Smooth muscle cell (in vitro differentiated cells): Measurements from ENCODE around the gene LYPLAL1. TPM values are rescaled to one million over a fixed set of nuclear protein-coding genes. Genes with fewer than 3 reads are reported as not detected.

Experiments
- DNase-seq: peaks from one replicate; lab custom pipeline; 2025; ENCODE audit not compliant: unreplicated experiment; lab: John Stamatoyannopoulos, UW
- H2AFZ ChIP-seq: fragments of 200-600 bp; sonication (generic); 2 replicates; pipeline ENCODE4 v1.6.0; 2016; ENCODE audit warnings: antibody characterized with exemption, low read depth, mild to moderate bottlenecking
- H3F3A ChIP-seq: fragments of 200-600 bp; sonication (generic); 2 replicates; pipeline ENCODE4 v1.6.0; 2017; ENCODE audit warnings: antibody characterized with exemption, low read depth
- H3K27ac ChIP-seq: fragments of 200-600 bp; sonication (generic); 2 replicates; pipeline ENCODE4 v1.5.1; 2016; ENCODE audit warnings: low read depth, mild to moderate bottlenecking
- H3K27me3 ChIP-seq: fragments of 200-600 bp; sonication (generic); 2 replicates; pipeline ENCODE4 v1.6.1; 2016; ENCODE audit warnings: low read depth, mild to moderate bottlenecking
- H3K36me3 ChIP-seq: fragments of 200-600 bp; sonication (generic); 2 replicates; pipeline ENCODE4 v1.5.1; 2016; ENCODE audit warnings: low read depth
- H3K4me1 ChIP-seq: fragments of 200-600 bp; sonication (generic); 2 replicates; pipeline ENCODE4 v1.5.1; 2016; ENCODE audit warnings: low read depth
- H3K4me2 ChIP-seq: fragments of 200-600 bp; sonication (generic); 2 replicates; pipeline ENCODE4 v1.6.0; 2016; ENCODE audit warnings: mild to moderate bottlenecking
- H3K4me3 ChIP-seq: fragments of 200-600 bp; sonication (generic); 2 replicates; pipeline ENCODE4 v1.5.1; 2016; ENCODE audit warnings: mild to moderate bottlenecking
- H3K79me2 ChIP-seq: fragments of 200-600 bp; sonication (generic); 2 replicates; pipeline ENCODE4 v1.6.0; 2016; ENCODE audit warnings: low read depth, mild to moderate bottlenecking
- H3K9ac ChIP-seq: fragments of 200-600 bp; sonication (generic); 2 replicates; pipeline ENCODE4 v1.6.0; 2016; ENCODE audit warnings: low read depth
- H3K9me3 ChIP-seq: fragments of 200-600 bp; sonication (generic); replicated peaks from 2 replicates; pipeline ENCODE4 v1.5.1; 2016; ENCODE audit warnings: low read depth
- H4K20me1 ChIP-seq: fragments of 200-600 bp; sonication (generic); 2 replicates; pipeline ENCODE4 v1.6.0; 2016; ENCODE audit warnings: low read depth
- WGBS: methylation state at CpG from one replicate; pipeline ENCODE4 v1.1.7; 2016; ENCODE audit warnings: low lambda C conversion rate; 5-methylcytosine and 5-hydroxymethylcytosine counted together
- polyA plus RNA-seq: library from polyadenylated mRNA; unstranded; fragments of >200 nt; fragmentation: Nextera tagmentation; extraction: Ambion mirVana; gene quantifications from 2 replicates; pipeline ENCODE4 v1.2.1, GENCODE V29; 2016
- total RNA-seq: library from RNA; depleted of rRNA; stranded (reverse); fragments of >200 nt; gene quantifications from 2 replicates; pipeline ENCODE4 v1.2.3, GENCODE V29; 2014
- TF ChIP-seq, protein P1 (sequence below): fragments of 200-600 bp; sonication (generic); IDR thresholded peaks from 2 replicates; pipeline ENCODE4 v1.5.1; 2017; ENCODE audit warnings: borderline replicate concordance, mild to moderate bottlenecking, antibody characterized with exemption; ENCODE audit not compliant: insufficient read depth, poor library complexity, severe bottlenecking

LYPLAL1 gene
- total and polyA plus RNA-seq, 2 experiments from 2014 or later, result 18.2 to 18.7 TPM

DNA sequence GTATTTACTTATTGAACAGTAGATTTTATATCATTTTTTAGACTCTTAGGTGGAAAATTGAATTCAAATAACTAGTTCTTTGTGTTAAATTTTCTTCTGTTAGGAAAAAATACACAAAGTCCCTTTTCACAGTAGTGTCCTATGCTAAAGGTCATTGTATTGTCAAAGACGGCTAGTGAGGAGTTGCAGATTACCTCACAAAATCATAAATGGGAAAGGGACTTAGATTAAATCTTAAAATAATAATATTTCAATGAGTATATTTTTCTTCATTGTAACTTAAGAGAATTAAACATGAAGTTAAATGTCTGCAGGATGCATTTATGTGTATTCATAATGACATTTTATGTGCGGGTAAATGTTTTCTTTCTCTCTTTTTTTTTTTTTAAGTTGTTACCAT, 32.7 kb downstream of the LYPLAL1 start:
- Histone ChIP-seq H3K79me2 (no peaks in the 10 kb centered on the region), H4K20me1 (no peaks in the 10 kb centered on the region), H3K9me3 (no peaks in the 10 kb centered on the region), H3F3A (no peaks in the 10 kb centered on the region), H3K9ac (no peak overlapping the region), H3K4me3 (no peak overlapping the region), H3K36me3 (no peaks in the 10 kb centered on the region), H3K27me3 (no peaks in the 10 kb centered on the region), H2AFZ (no peak overlapping the region), H3K4me1 (no peaks in the 10 kb centered on the region), H3K4me2 (no peak overlapping the region), H3K27ac (no peak overlapping the region)
- TF ChIP-seq, protein P1, sequence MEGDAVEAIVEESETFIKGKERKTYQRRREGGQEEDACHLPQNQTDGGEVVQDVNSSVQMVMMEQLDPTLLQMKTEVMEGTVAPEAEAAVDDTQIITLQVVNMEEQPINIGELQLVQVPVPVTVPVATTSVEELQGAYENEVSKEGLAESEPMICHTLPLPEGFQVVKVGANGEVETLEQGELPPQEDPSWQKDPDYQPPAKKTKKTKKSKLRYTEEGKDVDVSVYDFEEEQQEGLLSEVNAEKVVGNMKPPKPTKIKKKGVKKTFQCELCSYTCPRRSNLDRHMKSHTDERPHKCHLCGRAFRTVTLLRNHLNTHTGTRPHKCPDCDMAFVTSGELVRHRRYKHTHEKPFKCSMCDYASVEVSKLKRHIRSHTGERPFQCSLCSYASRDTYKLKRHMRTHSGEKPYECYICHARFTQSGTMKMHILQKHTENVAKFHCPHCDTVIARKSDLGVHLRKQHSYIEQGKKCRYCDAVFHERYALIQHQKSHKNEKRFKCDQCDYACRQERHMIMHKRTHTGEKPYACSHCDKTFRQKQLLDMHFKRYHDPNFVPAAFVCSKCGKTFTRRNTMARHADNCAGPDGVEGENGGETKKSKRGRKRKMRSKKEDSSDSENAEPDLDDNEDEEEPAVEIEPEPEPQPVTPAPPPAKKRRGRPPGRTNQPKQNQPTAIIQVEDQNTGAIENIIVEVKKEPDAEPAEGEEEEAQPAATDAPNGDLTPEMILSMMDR, result no peak
- WGBS, result 96% methylated on average over 2 of the region's 2 CpGs
- DNase-seq, result no peak

DNA sequence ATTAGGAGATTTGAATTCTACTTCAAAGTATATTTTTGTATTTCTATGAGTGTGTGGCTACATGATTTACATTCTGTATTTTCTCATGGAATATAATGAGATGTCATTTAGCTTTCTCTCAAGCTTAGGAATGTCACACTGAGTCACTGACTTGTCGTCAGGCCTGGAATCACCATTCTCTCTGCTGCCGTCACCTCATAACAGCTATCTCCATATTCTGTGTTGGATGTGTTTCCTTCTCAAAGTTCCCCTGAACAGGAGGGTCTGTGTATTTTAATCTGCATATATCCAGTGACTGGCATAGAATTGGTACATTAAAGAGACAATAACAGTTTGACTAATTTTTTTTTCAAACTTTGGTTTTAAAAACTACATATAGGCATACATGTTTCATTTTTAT, 35.9 kb downstream of the LYPLAL1 start:
- H2AFZ ChIP-seq, result no peak overlapping the region
- H3K27ac ChIP-seq, result no peak overlapping the region
- H3K27me3 ChIP-seq, result no peaks in the 10 kb centered on the region
- no peaks in the 10 kb centered on the region for H4K20me1 ChIP-seq
- H3K9me3 ChIP-seq, result no peaks in the 10 kb centered on the region
- no peaks in the 10 kb centered on the region for H3F3A ChIP-seq
- peak overlapping the region; percentile 4 for H3K4me2 ChIP-seq
- TF ChIP-seq, protein P1, result no peak
- H3K4me3 ChIP-seq, result no peak overlapping the region
- no peak overlapping the region for H3K9ac ChIP-seq
- H3K36me3 ChIP-seq, result no peaks in the 10 kb centered on the region
- no peaks in the 10 kb centered on the region for H3K4me1 ChIP-seq
- no peak for DNase-seq
- WGBS, result 9% methylated on average over 2 of the region's 2 CpGs
- H3K79me2 ChIP-seq, result no peaks in the 10 kb centered on the region

DNA sequence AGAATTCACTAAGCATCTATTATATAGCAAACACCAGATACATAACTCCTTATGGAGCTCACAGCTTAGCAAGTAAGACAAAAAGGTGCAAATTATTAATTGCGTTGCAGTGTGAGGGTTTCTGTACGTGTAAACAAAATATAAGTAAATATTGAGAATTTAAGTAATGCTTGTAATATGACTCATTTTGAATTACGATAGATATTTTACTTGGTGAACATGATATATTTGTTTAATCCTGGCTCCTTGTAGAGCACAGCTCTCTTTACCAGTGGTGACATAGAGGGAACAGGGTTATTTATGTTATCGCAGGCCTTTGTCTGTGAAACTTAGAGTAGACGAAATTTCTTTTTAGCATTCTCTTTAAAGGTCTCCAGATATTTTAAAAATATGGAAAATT, 36.4 kb downstream of the LYPLAL1 start:
- TF ChIP-seq, protein P1, result no peak
- WGBS, result 82% methylated on average over 5 of the region's 5 CpGs
- H3K4me1 ChIP-seq, result no peaks in the 10 kb centered on the region
- no peak overlapping the region for H3K27ac ChIP-seq
- no peak for DNase-seq
- H3K27me3 ChIP-seq, result no peaks in the 10 kb centered on the region
- no peak overlapping the region for H3K4me3 ChIP-seq
- H3K36me3 ChIP-seq, result no peaks in the 10 kb centered on the region
- H3K9ac ChIP-seq, result no peak overlapping the region
- no peaks in the 10 kb centered on the region for H3K9me3 ChIP-seq
- no peak overlapping the region for H3K4me2 ChIP-seq
- H4K20me1 ChIP-seq, result no peaks in the 10 kb centered on the region
- no peaks in the 10 kb centered on the region for H3K79me2 ChIP-seq
- H2AFZ ChIP-seq, result no peak overlapping the region
- no peaks in the 10 kb centered on the region for H3F3A ChIP-seq

DNA sequence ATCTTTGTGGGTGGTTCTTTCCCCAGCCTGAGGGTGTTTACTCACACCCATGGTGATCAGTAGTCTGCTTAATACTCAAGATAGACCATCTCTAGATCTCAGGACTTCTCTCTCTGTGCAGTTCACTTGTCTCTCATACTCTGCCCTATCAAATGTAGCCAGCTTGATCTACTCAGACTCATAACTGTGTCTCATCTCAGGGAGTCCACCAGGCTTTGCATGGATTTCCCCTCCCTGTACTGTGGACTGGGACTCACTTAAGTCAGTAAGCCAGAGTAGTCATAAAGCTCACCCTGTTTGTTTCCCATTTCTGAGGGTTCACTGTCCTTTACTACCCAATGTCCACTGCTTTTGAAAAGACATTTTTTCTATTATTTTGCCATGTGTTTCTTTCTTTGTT, 41.8 kb downstream of the LYPLAL1 start:
- DNase-seq, result no peak
- H3K4me2 ChIP-seq, result no peak overlapping the region
- no peaks in the 10 kb centered on the region for H3F3A ChIP-seq
- H3K4me3 ChIP-seq, result no peak overlapping the region
- H3K36me3 ChIP-seq, result no peaks in the 10 kb centered on the region
- H3K9ac ChIP-seq, result no peak overlapping the region
- H3K27me3 ChIP-seq, result no peaks in the 10 kb centered on the region
- TF ChIP-seq, protein P1, result no peak
- H3K27ac ChIP-seq, result no peak overlapping the region
- no peaks in the 10 kb centered on the region for H3K9me3 ChIP-seq
- H4K20me1 ChIP-seq, result no peaks in the 10 kb centered on the region
- no peaks in the 10 kb centered on the region for H3K79me2 ChIP-seq
- H2AFZ ChIP-seq, result no peak overlapping the region
- H3K4me1 ChIP-seq, result no peaks in the 10 kb centered on the region
